Spinal cord (tissue), 10 donors: Measurements from ENCODE around the gene ERC2. TPM values are rescaled to one million over a fixed set of nuclear protein-coding genes. Genes with fewer than 3 reads are reported as not detected.

ENCODE experiments used
- DNase-seq, 6 donors: peaks; one replicate each; pipeline versions ENCODE4 v3.0.0 to v3.0.0-alpha.2; 2013 to 2015; ENCODE audit warnings: low spot score in 6 of 6, low read depth in 4 of 6
- H3K27ac ChIP-seq: one replicate; pipeline ENCODE4 v1.5.1; 2013; ENCODE audit warnings: low read depth, low read length, control low read depth
- H3K27me3 ChIP-seq: one replicate; pipeline ENCODE4 v1.6.1; 2013; ENCODE audit warnings: low read length; ENCODE audit not compliant: control insufficient read depth, insufficient read depth
- H3K36me3 ChIP-seq: one replicate; pipeline ENCODE4 v1.6.1; 2013; ENCODE audit warnings: low read length; ENCODE audit not compliant: control insufficient read depth, insufficient read depth
- H3K4me1 ChIP-seq: one replicate; pipeline ENCODE4 v1.6.1; 2013; ENCODE audit warnings: low read length; ENCODE audit not compliant: control insufficient read depth, insufficient read depth
- H3K4me3 ChIP-seq: one replicate; pipeline ENCODE4 v1.5.1; 2013; ENCODE audit warnings: low read depth, low read length, control low read depth
- H3K9me3 ChIP-seq: one replicate; pipeline ENCODE4 v1.6.1; 2013; ENCODE audit warnings: low read length; ENCODE audit not compliant: control insufficient read depth, insufficient read depth
- WGBS: methylation state at CpG from one replicate; pipeline ENCODE4 v1.1.5; 2013; ENCODE audit warnings: missing lambda C conversion rate; ENCODE audit not compliant: insufficient coverage; 5-methylcytosine and 5-hydroxymethylcytosine counted together
- polyA plus RNA-seq, 2 donors: library from polyadenylated mRNA; unstranded; fragments of 120-200 nt; gene quantifications; one replicate each; pipeline ENCODE4 v1.2.1, GENCODE V29; 2013; ENCODE audit not compliant: insufficient read length in 2 of 2
- total RNA-seq, 2 donors: library from RNA; depleted of rRNA in 1 of 2; stranded (reverse); fragments of 120-200 nt in 1 of 2; fragments of >200 nt in 1 of 2; gene quantifications; one replicate each; pipeline versions ENCODE4 v1.2.3 to v1.2.4, GENCODE V29; 2013 to 2014
- donor health status: healthy.

The ERC2 gene
- total and polyA plus RNA-seq, 4 donors = 24.0 to 51.3 (median 29.7) TPM

- H3K27me3 ChIP-seq = no peaks in the 10 kb centered on the region
- H3K4me1 ChIP-seq = peaks cover 5% of the 10 kb centered on the region
- H3K36me3 ChIP-seq = no peaks in the 10 kb centered on the region
- no CpG with 5 or more reads among the region's 4 CpGs for WGBS
- no peak overlapping the region for H3K27ac ChIP-seq
- no peak for DNase-seq
- no peak overlapping the region for H3K4me3 ChIP-seq
- H3K9me3 ChIP-seq = no peaks in the 10 kb centered on the region
These were observed 770.9 kb downstream of the ERC2 start for GRCh38 chr3:55697177-55697865.

GRCh38 chr3:55692957-55693558 is 775.2 kb downstream of the ERC2 start:
- no peaks in the 10 kb centered on the region for H3K27me3 ChIP-seq
- DNase-seq = peak in 2 of 6 donors; percentile 46 to 51
- H3K4me1 ChIP-seq = peaks cover 12% of the 10 kb centered on the region
- H3K36me3 ChIP-seq = no peaks in the 10 kb centered on the region
- no peak overlapping the region for H3K27ac ChIP-seq
- no peaks in the 10 kb centered on the region for H3K9me3 ChIP-seq
- WGBS = 33% methylated on average over 1 of the region's 2 CpGs
- H3K4me3 ChIP-seq = no peak overlapping the region

- no peak for DNase-seq
- Histone ChIP-seq H3K4me3 (no peak overlapping the region), H3K36me3 (no peaks in the 10 kb centered on the region), H3K27ac (no peak overlapping the region), H3K9me3 (no peaks in the 10 kb centered on the region), H3K27me3 (no peaks in the 10 kb centered on the region), H3K4me1 (peaks cover 16% of the 10 kb centered on the region)
- WGBS = 80% methylated on average over 1 of the region's 1 CpG
These were observed 775.8 kb downstream of the ERC2 start for GRCh38 chr3:55692295-55692956.

- Histone ChIP-seq H3K9me3 (no peaks in the 10 kb centered on the region), H3K4me1 (peaks cover 21% of the 10 kb centered on the region), H3K27ac (no peak overlapping the region), H3K27me3 (no peaks in the 10 kb centered on the region), H3K36me3 (no peaks in the 10 kb centered on the region), H3K4me3 (no peak overlapping the region)
- no CpG with 5 or more reads among the region's 4 CpGs for WGBS
- no peak for DNase-seq
These were observed 777.1 kb downstream of the ERC2 start for GRCh38 chr3:55691141-55691540.

DNA sequence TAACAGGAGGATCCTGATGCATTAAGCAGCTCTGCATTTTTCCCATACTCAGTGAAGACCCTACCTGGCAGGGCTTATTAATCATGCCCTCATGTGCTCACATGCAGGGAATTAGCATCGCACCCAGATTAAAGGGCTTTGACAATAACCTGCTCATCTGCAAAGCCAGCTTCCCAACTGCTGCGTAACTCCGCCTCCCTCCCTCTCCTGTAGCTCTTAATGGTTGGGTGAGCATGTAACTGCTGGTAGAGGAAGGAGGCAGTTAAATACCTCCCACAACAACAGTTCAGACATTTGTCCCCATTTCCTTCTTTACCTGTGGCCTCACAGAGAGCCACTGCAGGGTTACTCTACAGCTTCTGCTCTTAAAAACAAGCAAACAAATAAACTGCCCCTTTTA is 777.5 kb downstream of the ERC2 start:
- no peak overlapping the region for H3K27ac ChIP-seq
- no peak overlapping the region for H3K4me3 ChIP-seq
- H3K4me1 ChIP-seq = peaks cover 21% of the 10 kb centered on the region
- H3K36me3 ChIP-seq = no peaks in the 10 kb centered on the region
- no CpG with 5 or more reads among the region's 3 CpGs for WGBS
- no peaks in the 10 kb centered on the region for H3K27me3 ChIP-seq
- H3K9me3 ChIP-seq = no peaks in the 10 kb centered on the region
- DNase-seq = peak in 2 of 6 donors; percentile 45 to 88

- 17% methylated on average over 2 of the region's 3 CpGs for WGBS
- H3K27ac ChIP-seq = no peak overlapping the region
- H3K4me3 ChIP-seq = no peak overlapping the region
- H3K9me3 ChIP-seq = no peaks in the 10 kb centered on the region
- H3K36me3 ChIP-seq = no peaks in the 10 kb centered on the region
- peak in 1 of 6 donors; percentile 79 for DNase-seq
- peaks cover 21% of the 10 kb centered on the region for H3K4me1 ChIP-seq
- H3K27me3 ChIP-seq = no peaks in the 10 kb centered on the region
These were observed 778.1 kb downstream of the ERC2 start for GRCh38 chr3:55690177-55690576.

- no peak overlapping the region for H3K27ac ChIP-seq
- H3K4me1 ChIP-seq = peaks cover 19% of the 10 kb centered on the region
- H3K9me3 ChIP-seq = no peaks in the 10 kb centered on the region
- DNase-seq = no peak
- WGBS = 97% methylated on average over 3 of the region's 3 CpGs
- H3K27me3 ChIP-seq = no peaks in the 10 kb centered on the region
- no peaks in the 10 kb centered on the region for H3K36me3 ChIP-seq
- no peak overlapping the region for H3K4me3 ChIP-seq
These were observed 780.1 kb downstream of the ERC2 start for GRCh38 chr3:55688154-55688553.

- no peak for DNase-seq
- H3K36me3 ChIP-seq = no peaks in the 10 kb centered on the region
- H3K27me3 ChIP-seq = no peaks in the 10 kb centered on the region
- no peak overlapping the region for H3K4me3 ChIP-seq
- H3K9me3 ChIP-seq = no peaks in the 10 kb centered on the region
- no peak overlapping the region for H3K27ac ChIP-seq
- WGBS = 56% methylated on average over 3 of the region's 5 CpGs
- H3K4me1 ChIP-seq = peaks cover 18% of the 10 kb centered on the region
These were observed 780.7 kb downstream of the ERC2 start for GRCh38 chr3:55687526-55687925.

DNA sequence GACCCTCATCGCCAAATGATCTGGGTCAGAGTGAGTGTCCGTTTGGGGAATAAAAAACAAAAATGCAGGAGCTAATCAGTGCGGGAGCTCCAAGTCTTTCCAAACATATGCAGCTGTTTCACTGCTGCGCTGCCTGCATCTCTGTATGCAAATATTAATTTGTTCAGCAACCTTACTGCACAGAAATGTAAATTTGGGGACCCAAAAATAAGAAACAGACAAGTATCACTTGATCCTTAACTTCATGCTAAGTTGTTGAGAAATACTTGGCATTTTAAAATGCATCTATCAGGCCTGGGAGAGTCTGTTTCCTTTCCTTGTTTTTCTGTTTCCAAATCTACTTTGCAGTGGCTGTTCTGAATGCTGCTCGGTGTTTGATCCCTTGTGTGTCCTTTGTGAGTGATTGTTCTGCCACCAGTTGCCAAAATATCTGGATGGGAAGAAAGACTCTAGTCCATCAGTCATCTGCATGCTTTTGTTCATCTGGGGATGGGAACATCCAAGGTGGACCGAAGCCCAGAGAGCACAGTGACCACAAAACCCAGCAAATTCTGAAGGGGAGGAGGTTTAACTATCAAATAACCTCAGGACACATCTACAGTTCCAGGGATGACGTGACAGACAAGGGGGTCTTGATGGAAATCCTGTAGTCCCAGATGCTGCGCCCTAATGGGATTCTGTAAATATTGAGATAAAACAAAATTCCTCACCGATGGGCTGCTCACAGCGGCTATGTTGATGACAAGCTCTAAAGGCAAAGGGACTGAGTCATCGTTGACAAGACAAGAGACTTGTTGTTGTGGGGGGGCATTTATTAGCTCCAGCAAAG is 781.6 kb downstream of the ERC2 start:
- H3K36me3 ChIP-seq = no peaks in the 10 kb centered on the region
- no CpG with 5 or more reads among the region's 11 CpGs for WGBS
- no peaks in the 10 kb centered on the region for H3K9me3 ChIP-seq
- H3K4me1 ChIP-seq = peaks cover 13% of the 10 kb centered on the region
- H3K27me3 ChIP-seq = no peaks in the 10 kb centered on the region
- DNase-seq = peak in 2 of 6 donors; percentile 55 to 58
- no peak overlapping the region for H3K27ac ChIP-seq
- H3K4me3 ChIP-seq = no peak overlapping the region
